NCI-H1048 (cell line): ENCODE results near the gene RTN4RL1.

Experiments used
- DNase-seq: peaks from one replicate; lab custom pipeline; 2025; lab: John Stamatoyannopoulos, UW

The RTN4RL1 gene

GRCh38 chr17:2059547-2060384 lies 34.6 kb upstream of the RTN4RL1 start:
- DNase-seq = no peak

- DNase-seq = no peak
Measured at GRCh38 chr17:2058586-2059546, 33.7 kb upstream of the RTN4RL1 start.

GRCh38 chr17:2057760-2058585 lies 32.8 kb upstream of the RTN4RL1 start:
- no peak for DNase-seq

GRCh38 chr17:2057175-2057759 lies 32.1 kb upstream of the RTN4RL1 start:
- DNase-seq = no peak

GRCh38 chr17:2056206-2057174 lies 31.4 kb upstream of the RTN4RL1 start:
- no peak for DNase-seq

GRCh38 chr17:2055292-2056205 lies 30.4 kb upstream of the RTN4RL1 start:
- DNase-seq = no peak

- DNase-seq = no peak
Measured at GRCh38 chr17:2054512-2055291, 29.6 kb upstream of the RTN4RL1 start, which contains the start of gene HIC1. Gene HIC1 (plus strand): TSS chr17:2055103. CDS start chr17:2056691, 1,588 bp downstream.

GRCh38 chr17:2054262-2054511 lies 29.1 kb upstream of the RTN4RL1 start:
- DNase-seq = no peak

GRCh38 chr17:2053380-2054261 lies 28.5 kb upstream of the RTN4RL1 start:
- no peak for DNase-seq

GRCh38 chr17:2051933-2052559 lies 26.9 kb upstream of the RTN4RL1 start:
- no peak for DNase-seq

GRCh38 chr17:2051061-2051932 lies 26.2 kb upstream of the RTN4RL1 start:
- no peak for DNase-seq

GRCh38 chr17:2050300-2051060 lies 25.3 kb upstream of the RTN4RL1 start:
- peak; percentile 56 for DNase-seq

GRCh38 chr17:2049333-2050299 lies 24.5 kb upstream of the RTN4RL1 start:
- DNase-seq = peak; percentile 61

- no peak for DNase-seq
Measured at GRCh38 chr17:2048805-2049204, 23.7 kb upstream of the RTN4RL1 start.
